K562 (cell line): Measurements from ENCODE around the gene MAMDC2. TPM values are rescaled to one million over a fixed set of nuclear protein-coding genes. Genes with fewer than 3 reads are reported as not detected.

Experiments used
- ATF7 ChIP-seq: fragments of 450-650 bp; IDR thresholded peaks from 2 replicates; pipeline ENCODE4 v1.7.1; 2014; ENCODE audit warnings: mild to moderate bottlenecking, moderate library complexity
- HMGN3 ChIP-seq: IDR thresholded peaks from 2 replicates; pipeline ENCODE4 v1.6.1; 2011; ENCODE audit warnings: borderline replicate concordance, low read depth, mild to moderate bottlenecking, mixed read lengths, low read length; ENCODE audit not compliant: insufficient read length; ENCODE audit errors: extremely low read depth
- PHF8 ChIP-seq: fragments of 200-600 bp; sonication (generic); IDR thresholded peaks from 2 replicates; pipeline ENCODE4 v1.6.1; 2012; ENCODE audit warnings: mixed run types, mild to moderate bottlenecking, inconsistent platforms, low read length, moderate library complexity, borderline replicate concordance
- RAD21 ChIP-seq, 2 experiments: fragments of 250-450 bp in 1 of 2; fragments of 450-650 bp in 1 of 2; sonication (Bioruptor Pico) in 1 of 2; formaldehyde crosslinking in 1 of 2; IDR thresholded peaks in 1 of 2; conservative IDR thresholded peaks in 1 of 2; 2 replicates each; pipeline versions ENCODE4 v1.4.0 to v1.8.0; 2020 to 2022; ENCODE audit warnings: mild to moderate bottlenecking in 2 of 2, moderate library complexity in 1 of 2
- RBM15 ChIP-seq: fragments of 200-400 bp; formaldehyde crosslinking; IDR thresholded peaks from 2 replicates; pipeline ENCODE4 v1.6.1; 2018; ENCODE audit warnings: mild to moderate bottlenecking, low read length, moderate library complexity; ENCODE audit not compliant: insufficient read depth
- SMAD4 ChIP-seq: fragments of 250-450 bp; sonication (Bioruptor Pico); conservative IDR thresholded peaks from 2 replicates; pipeline ENCODE4 v1.8.0; 2021; ENCODE audit warnings: inconsistent platforms, mild to moderate bottlenecking, moderate library complexity
- TSC22D4 ChIP-seq: fragments of 450-650 bp; IDR thresholded peaks from 2 replicates; pipeline ENCODE4 v1.6.1; 2016; ENCODE audit warnings: missing genetic modification characterization, missing biosample characterization, control low read depth
- ZNF324 ChIP-seq: fragments of 250-450 bp; sonication (Bioruptor Pico); IDR thresholded peaks from 2 replicates; pipeline ENCODE4 v1.4.0; 2020; ENCODE audit warnings: mild to moderate bottlenecking
- ZNF512 ChIP-seq: IDR thresholded peaks from 2 replicates; pipeline ENCODE4 v1.6.1; 2016; ENCODE audit warnings: missing genetic modification characterization, missing compliant biosample characterization
- ZNF695 ChIP-seq: fragments of 450-650 bp; formaldehyde crosslinking; IDR thresholded peaks from 2 replicates; pipeline ENCODE4 v1.4.0; 2020; ENCODE audit warnings: mild to moderate bottlenecking, moderate library complexity
- polyA plus RNA-seq, 8 experiments: library from polyadenylated mRNA; depleted of rRNA in 4 of 8; stranded (reverse) in 5 of 8; unstranded in 3 of 8; fragments of >200 nt; fragmentation: Nextera tagmentation in 2 of 8; fragmentation: Illumina TruSeq in 1 of 8; extraction: Ambion mirVana in 2 of 8; extraction: Trizol in 1 of 8; gene quantifications; 2 replicates each; pipeline versions ENCODE4 v1.2.1 to v1.2.3, GENCODE V29; 2011 to 2014; ENCODE audit warnings: inconsistent platforms in 1 of 8, missing spikeins in 1 of 8
- total RNA-seq, 7 experiments: library from RNA; depleted of rRNA in 6 of 7; stranded (reverse); fragments of >200 nt in 6 of 7; fragmentation: Illumina TruSeq in 2 of 7; extraction: Trizol in 2 of 7; gene quantifications; 2 replicates each; pipeline versions ENCODE4 v1.2.1 to v1.2.3, GENCODE V29; 2011 to 2021; ENCODE audit warnings: low replicate concordance in 1 of 7
- TF ChIP-seq, protein P1 (sequence below), 3 experiments: fragments of 200-800 bp in 1 of 3; sonication (Bioruptor generic) in 1 of 3; sonication (generic) in 1 of 3; formaldehyde crosslinking in 1 of 3; IDR thresholded peaks; 2 replicates each; pipeline versions ENCODE4 v1.6.1 to v1.8.0; 2016 to 2022; ENCODE audit warnings: mild to moderate bottlenecking in 2 of 3, missing compliant biosample characterization in 2 of 3, missing genetic modification characterization in 2 of 3, missing genetic modification reagents in 1 of 3
- TF ChIP-seq, protein P2 (sequence below): fragments of 150-350 bp; IDR thresholded peaks from 2 replicates; pipeline ENCODE4 v1.6.1; 2014; ENCODE audit warnings: low read depth, mild to moderate bottlenecking, low read length, borderline replicate concordance

The MAMDC2 gene
- total and polyA plus RNA-seq, 9 of the 15 experiments (the other 6 are each of a cell fraction or from before 2014, with no cell fraction given), result 0.01 to 0.03 TPM; not detected in 7

GRCh38 chr9:70258692-70259511 lies 215.3 kb downstream of the MAMDC2 start, which contains the start of gene SMC5 (continued):
- no peak for TF ChIP-seq RAD21 (CRISPR knock-in tag; conservative IDR thresholded peaks at IDR 0.05 in 1 of 2, IDR thresholded peaks at IDR 0.05 in 1 of 2)
- peak; percentile 95 for TF ChIP-seq PHF8
- TF ChIP-seq HMGN3, result peak; percentile 63
- no peak for TF ChIP-seq ZNF512 (tag)
- TF ChIP-seq ZNF695 (CRISPR knock-in tag), result no peak
- TF ChIP-seq ATF7, result peak; percentile 49; the same call in 1 of the 2 replicates
- TF ChIP-seq, protein P1, sequence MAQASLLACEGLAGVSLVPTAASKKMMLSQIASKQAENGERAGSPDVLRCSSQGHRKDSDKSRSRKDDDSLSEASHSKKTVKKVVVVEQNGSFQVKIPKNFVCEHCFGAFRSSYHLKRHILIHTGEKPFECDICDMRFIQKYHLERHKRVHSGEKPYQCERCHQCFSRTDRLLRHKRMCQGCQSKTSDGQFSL (CRISPR knock-in tag; IDR thresholded peaks at IDR 0.05), result no peak
- TF ChIP-seq, protein P1 (tag; IDR thresholded peaks at IDR 0.05), result no peak
- TF ChIP-seq SMAD4 (CRISPR knock-in tag), result 0 out of 2 replicates have a peak, but pooled peaks have one; percentile 55
- TF ChIP-seq TSC22D4 (tag), result no peak
- TF ChIP-seq RBM15, result no peak
- no peak for TF ChIP-seq ZNF324
- TF ChIP-seq, protein P2, sequence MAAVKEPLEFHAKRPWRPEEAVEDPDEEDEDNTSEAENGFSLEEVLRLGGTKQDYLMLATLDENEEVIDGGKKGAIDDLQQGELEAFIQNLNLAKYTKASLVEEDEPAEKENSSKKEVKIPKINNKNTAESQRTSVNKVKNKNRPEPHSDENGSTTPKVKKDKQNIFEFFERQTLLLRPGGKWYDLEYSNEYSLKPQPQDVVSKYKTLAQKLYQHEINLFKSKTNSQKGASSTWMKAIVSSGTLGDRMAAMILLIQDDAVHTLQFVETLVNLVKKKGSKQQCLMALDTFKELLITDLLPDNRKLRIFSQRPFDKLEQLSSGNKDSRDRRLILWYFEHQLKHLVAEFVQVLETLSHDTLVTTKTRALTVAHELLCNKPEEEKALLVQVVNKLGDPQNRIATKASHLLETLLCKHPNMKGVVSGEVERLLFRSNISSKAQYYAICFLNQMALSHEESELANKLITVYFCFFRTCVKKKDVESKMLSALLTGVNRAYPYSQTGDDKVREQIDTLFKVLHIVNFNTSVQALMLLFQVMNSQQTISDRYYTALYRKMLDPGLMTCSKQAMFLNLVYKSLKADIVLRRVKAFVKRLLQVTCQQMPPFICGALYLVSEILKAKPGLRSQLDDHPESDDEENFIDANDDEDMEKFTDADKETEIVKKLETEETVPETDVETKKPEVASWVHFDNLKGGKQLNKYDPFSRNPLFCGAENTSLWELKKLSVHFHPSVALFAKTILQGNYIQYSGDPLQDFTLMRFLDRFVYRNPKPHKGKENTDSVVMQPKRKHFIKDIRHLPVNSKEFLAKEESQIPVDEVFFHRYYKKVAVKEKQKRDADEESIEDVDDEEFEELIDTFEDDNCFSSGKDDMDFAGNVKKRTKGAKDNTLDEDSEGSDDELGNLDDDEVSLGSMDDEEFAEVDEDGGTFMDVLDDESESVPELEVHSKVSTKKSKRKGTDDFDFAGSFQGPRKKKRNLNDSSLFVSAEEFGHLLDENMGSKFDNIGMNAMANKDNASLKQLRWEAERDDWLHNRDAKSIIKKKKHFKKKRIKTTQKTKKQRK, result no peak
